HCT116 (cell line): ENCODE results near the gene NR1I3. TPM values are rescaled to one million over a fixed set of nuclear protein-coding genes. Genes with fewer than 3 reads are reported as not detected.

Source experiments
- ATAC-seq: fragments of 200-7000 bp; cut with Tn5 transposase; 2 replicates; pipeline ENCODE4 v1.9.1; 2020; ENCODE audit warnings: mild to moderate bottlenecking, moderate library complexity
- BruUV-seq: library from RNA; stranded (reverse); fragments of 400-500 nt; replicated peaks from 2 replicates; lab custom pipeline; 2021; lab: Mats Ljungman, UMichigan
- CTCF ChIA-PET: fragments of 300-600 bp; sonication (Branson Sonifier 250); formaldehyde crosslinking; loops from one replicate; lab custom pipeline; 2021; ENCODE audit warnings: antibody characterized with exemption; lab: Charles Lee
- POLR2A ChIA-PET: fragments of 300-600, 350-600 bp; sonication (Branson Sonifier 250); formaldehyde crosslinking; loops from one replicate; lab custom pipeline; 2021; ENCODE audit warnings: antibody characterized with exemption; lab: Charles Lee
- RAD21 ChIA-PET, 2 experiments: fragments of 300-600 bp; sonication (Branson Sonifier 250); formaldehyde crosslinking; loops; one replicate each; lab custom pipeline; 2023; ENCODE audit warnings: low total read pairs in 2 of 2; ENCODE audit not compliant: uncharacterized antibody in 2 of 2, unreplicated experiment in 2 of 2, low non-redundant PET in 1 of 2; lab: Charles Lee
- DNase-seq: peaks from one replicate; pipeline ENCODE4 v3.0.0-alpha.2; 2010; ENCODE audit warnings: low read depth, low spot score
- H2AFZ ChIP-seq: fragments of 200-600 bp; shearing (Covaris generic), sonication (generic); 2 replicates; pipeline ENCODE4 v1.6.1; 2017; ENCODE audit warnings: low read depth, mixed run types, mixed read lengths, antibody characterized with exemption, low read length; ENCODE audit not compliant: poor library complexity, severe bottlenecking
- H3K27ac ChIP-seq: 2 replicates; pipeline ENCODE4 v1.5.1; 2012; ENCODE audit warnings: low read depth, low read length
- H3K27me3 ChIP-seq: fragments of 200-600 bp; sonication (generic); 2 replicates; pipeline ENCODE4 v1.6.1; 2016; ENCODE audit warnings: mixed run types, low read length, mixed read lengths; ENCODE audit not compliant: insufficient read depth
- H3K36me3 ChIP-seq, 2 experiments: fragments of 200-500 bp in 1 of 2; fragments of 200-600 bp in 1 of 2; sonication (Bioruptor generic) in 1 of 2; sonication (generic) in 1 of 2; 2 replicates each; pipeline versions ENCODE4 v1.5.1 to v1.6.1; 2014 to 2016; ENCODE audit warnings: low read length in 2 of 2, inconsistent platforms in 1 of 2, mixed read lengths in 1 of 2, mixed run types in 1 of 2; ENCODE audit not compliant: insufficient read depth in 2 of 2, control insufficient read depth in 1 of 2
- H3K4me1 ChIP-seq, 2 experiments: fragments of 200-600 bp in 1 of 2; sonication (generic) in 1 of 2; 2 replicates each; pipeline versions ENCODE4 v1.5.1 to v1.6.1; 2012 to 2017; ENCODE audit warnings: low read length in 2 of 2, inconsistent platforms in 1 of 2, mild to moderate bottlenecking in 1 of 2, mixed read lengths in 1 of 2, mixed run types in 1 of 2, moderate library complexity in 1 of 2; ENCODE audit not compliant: insufficient read depth in 2 of 2, control insufficient read depth in 1 of 2
- H3K4me2 ChIP-seq: fragments of 200-600 bp; sonication (generic); 2 replicates; pipeline ENCODE4 v1.6.1; 2017; ENCODE audit warnings: mixed run types, low read length, mixed read lengths
- H3K4me3 ChIP-seq, 2 experiments: fragments of 200-600 bp in 1 of 2; sonication (generic) in 1 of 2; replicated peaks in 1 of 2; 2 replicates each; pipeline ENCODE4 v1.5.1; 2011 to 2016; ENCODE audit warnings: low read length in 2 of 2, control low read depth in 1 of 2, low read depth in 1 of 2, mild to moderate bottlenecking in 1 of 2, mixed read lengths in 1 of 2, mixed run types in 1 of 2
- H3K79me2 ChIP-seq: fragments of 200-600 bp; sonication (generic); 2 replicates; pipeline ENCODE4 v1.6.1; 2017; ENCODE audit warnings: mild to moderate bottlenecking, mixed run types, low read length, moderate library complexity, mixed read lengths; ENCODE audit not compliant: insufficient read depth
- H3K9ac ChIP-seq: fragments of 200-600 bp; sonication (generic); 2 replicates; pipeline ENCODE4 v1.6.1; 2016; ENCODE audit warnings: low read length, mixed read lengths
- H3K9me2 ChIP-seq: fragments of 200-600 bp; sonication (generic), shearing (Covaris generic); 2 replicates; pipeline ENCODE4 v1.6.1; 2017; ENCODE audit warnings: mixed run types, mild to moderate bottlenecking, moderate library complexity; ENCODE audit not compliant: insufficient read depth
- H3K9me3 ChIP-seq, 2 experiments: fragments of 200-500 bp in 1 of 2; fragments of 200-600 bp in 1 of 2; sonication (Bioruptor generic) in 1 of 2; sonication (generic) in 1 of 2; 2 replicates each; pipeline ENCODE4 v1.6.1; 2014 to 2017; ENCODE audit warnings: low read length in 2 of 2, mixed read lengths in 2 of 2, inconsistent platforms in 1 of 2, low read depth in 1 of 2, mild to moderate bottlenecking in 1 of 2, mixed run types in 1 of 2, moderate library complexity in 1 of 2; ENCODE audit not compliant: control insufficient read depth in 1 of 2, insufficient read depth in 1 of 2
- H4K20me1 ChIP-seq: fragments of 200-600 bp; sonication (generic), shearing (Covaris generic); 2 replicates; pipeline ENCODE4 v1.6.1; 2017; ENCODE audit warnings: mixed run types, mild to moderate bottlenecking, moderate library complexity; ENCODE audit not compliant: insufficient read depth
- CTCF ChIP-seq, 3 experiments: fragments of 200-600 bp in 1 of 3; sonication (generic) in 1 of 3; IDR thresholded peaks in 2 of 3; conservative IDR thresholded peaks in 1 of 3; 2 replicates each; pipeline ENCODE4 v1.5.1; 2012 to 2017; ENCODE audit warnings: low read depth in 2 of 3, low read length in 2 of 3, antibody characterized with exemption in 1 of 3, borderline replicate concordance in 1 of 3, control low read depth in 1 of 3, mild to moderate bottlenecking in 1 of 3, mixed read lengths in 1 of 3, mixed run types in 1 of 3, moderate library complexity in 1 of 3; ENCODE audit not compliant: insufficient read depth in 1 of 3
- EGR1 ChIP-seq: IDR thresholded peaks from 2 replicates; pipeline ENCODE4 v1.6.1; 2012; ENCODE audit warnings: low read depth
- ELF1 ChIP-seq: IDR thresholded peaks from 2 replicates; pipeline ENCODE4 v1.6.1; 2012; ENCODE audit warnings: low read depth, borderline replicate concordance
- POLR2A ChIP-seq: IDR thresholded peaks from 2 replicates; pipeline ENCODE4 v1.7.0; 2011; ENCODE audit warnings: borderline replicate concordance; ENCODE audit not compliant: insufficient read depth, insufficient read length; ENCODE audit errors: extremely low read depth
- SIN3A ChIP-seq: IDR thresholded peaks from 2 replicates; pipeline ENCODE4 v1.6.1; 2012; ENCODE audit warnings: low read depth
- intact Hi-C: fragments of 100-400 bp; cut with micrococcal nuclease; formaldehyde crosslinking; loops from 2 replicates; pipeline ENCODE4 v1.10.0; 2022
- total RNA-seq: library from RNA; stranded (reverse); gene quantifications from one replicate; pipeline ENCODE4 v1.2.1, GENCODE V29; 2021; ENCODE audit not compliant: unreplicated experiment

NR1I3 gene
- total RNA-seq, 1 experiment from 2014 or later: not detected

GRCh38 chr1:161193561-161194235 lies 44.3 kb downstream of the NR1I3 start:
- POLR2A ChIA-PET: interaction anchor here (0.6 to 2.2 kb wide), 2 partner anchors 9 to 13 kb away, joined by 3 to 9 read pairs; partner anchors contain the start of gene NDUFS2
- no peak overlapping the region for H2AFZ ChIP-seq

More at GRCh38 chr1:161193561-161194235, 44.3 kb downstream of the NR1I3 start:
- H3K4me3 ChIP-seq: no peak overlapping the region
- no peak overlapping the region for H3K9ac ChIP-seq
- BruUV-seq: no TSS peak
- H3K36me3 ChIP-seq: no peaks in the 10 kb centered on the region
- ChIA-PET CTCF (interaction anchor here (0.6 to 1.6 kb wide), 2 partner anchors 32 to 188 kb away, joined by 3 to 7 read pairs; partner anchors contain the start of gene TOMM40L), RAD21 (no interaction called here)
- no peaks in the 10 kb centered on the region for H3K79me2 ChIP-seq
- no peaks in the 10 kb centered on the region for H4K20me1 ChIP-seq
- ATAC-seq: no peak
- no peak overlapping the region for H3K4me2 ChIP-seq
- intact Hi-C loops: no loop called here
- H3K9me3 ChIP-seq: no peaks in the 10 kb centered on the region
- H3K27ac ChIP-seq: no peak overlapping the region
- H3K9me2 ChIP-seq: no peaks in the 10 kb centered on the region
- H3K4me1 ChIP-seq: peaks cover 4 to 12% of the 10 kb centered on the region in 2 experiments; a peak in 2 of 4 replicates
- TF ChIP-seq CTCF (IDR thresholded peaks at IDR 0.05 in 2 of 3, conservative IDR thresholded peaks at IDR 0.05 in 1 of 3; ENCODE audit: borderline replicate concordance in 1 of 3, insufficient read depth in 1 of 3, low read depth in 2 of 3, low read length in 2 of 3) (0 out of 6 replicates have a peak, but pooled peaks of 1 of the 3 experiments have one; percentile 2), POLR2A (no peak), EGR1 (no peak), ELF1 (no peak), SIN3A (no peak)
- DNase-seq: no peak
- H3K27me3 ChIP-seq: no peaks in the 10 kb centered on the region
